HEK293 (cell line): ENCODE results near the gene PWWP2B.

Experiments
- CTCF ChIA-PET: fragments of 350-600 bp; formaldehyde crosslinking; extraction: SDS; loops from one replicate; lab custom pipeline; 2021; ENCODE audit warnings: antibody characterized with exemption; lab: Yijun Ruan, JAX
- POLR2A ChIA-PET: fragments of 300-600 bp; formaldehyde crosslinking; extraction: SDS; loops from one replicate; lab custom pipeline; 2020; ENCODE audit warnings: antibody characterized with exemption, inconsistent platforms; lab: Yijun Ruan, JAX
- H3K27ac ChIP-seq: fragments of 200-500 bp; sonication (Bioruptor generic); 2 replicates; pipeline ENCODE4 v1.5.1; 2014; ENCODE audit warnings: low read depth, low read length, control low read depth, inconsistent platforms; ENCODE audit errors: extremely low read depth
- H3K36me3 ChIP-seq, 2 experiments: fragments of 200-500 bp in 1 of 2; sonication (Bioruptor generic) in 1 of 2; 1 replicate in 1 of 2; 2 replicates in 1 of 2; pipeline ENCODE4 v1.5.1; 2014 to 2017; ENCODE audit warnings: inconsistent platforms in 2 of 2, low read length in 2 of 2; ENCODE audit not compliant: control insufficient read depth in 2 of 2, insufficient read depth in 1 of 2
- H3K4me1 ChIP-seq: fragments of 200-500 bp; sonication (Bioruptor generic); 2 replicates; pipeline ENCODE4 v1.5.1; 2014; ENCODE audit warnings: mild to moderate bottlenecking, low read length, inconsistent platforms; ENCODE audit not compliant: control insufficient read depth, insufficient read depth
- H3K4me3 ChIP-seq: 2 replicates; pipeline ENCODE4 v1.5.1; 2011; ENCODE audit warnings: low read depth, mild to moderate bottlenecking, control low read depth, low read length, moderate library complexity
- H3K9me3 ChIP-seq: fragments of 200-500 bp; sonication (Bioruptor generic); 2 replicates; pipeline ENCODE4 v1.5.1; 2014; ENCODE audit warnings: low read depth, low read length, inconsistent platforms; ENCODE audit not compliant: control insufficient read depth, insufficient read depth
- BCL11B ChIP-seq: fragments of 450-650 bp; formaldehyde crosslinking; IDR thresholded peaks from 2 replicates; pipeline ENCODE4 v1.5.1; 2016; ENCODE audit warnings: low read depth, missing biosample characterization, missing genetic modification characterization
- GLIS2 ChIP-seq: fragments of 450-650 bp; formaldehyde crosslinking; IDR thresholded peaks from 2 replicates; pipeline ENCODE4 v1.5.1; 2016; ENCODE audit warnings: missing biosample characterization, missing genetic modification characterization
- MYNN ChIP-seq: fragments of 450-650 bp; formaldehyde crosslinking; IDR thresholded peaks from 2 replicates; pipeline ENCODE4 v1.5.1; 2016; ENCODE audit warnings: missing biosample characterization, missing genetic modification characterization, borderline replicate concordance
- PRDM1 ChIP-seq: fragments of 450-650 bp; formaldehyde crosslinking; IDR thresholded peaks from 2 replicates; pipeline ENCODE4; 2016; ENCODE audit warnings: missing biosample characterization, missing genetic modification characterization
- YY2 ChIP-seq: fragments of 450-650 bp; formaldehyde crosslinking; IDR thresholded peaks from 2 replicates; pipeline ENCODE4 v1.5.1; 2016; ENCODE audit warnings: missing biosample characterization, missing genetic modification characterization
- ZBTB21 ChIP-seq: fragments of 450-650 bp; formaldehyde crosslinking; IDR thresholded peaks from 2 replicates; pipeline ENCODE4 v1.5.1; 2017; ENCODE audit warnings: missing biosample characterization, missing genetic modification characterization
- ZIC2 ChIP-seq: fragments of 450-650 bp; formaldehyde crosslinking; IDR thresholded peaks from 2 replicates; pipeline ENCODE4 v1.5.1; 2016; ENCODE audit warnings: missing biosample characterization, missing genetic modification characterization
- ZNF174 ChIP-seq: fragments of 450-650 bp; formaldehyde crosslinking; IDR thresholded peaks from 2 replicates; pipeline ENCODE4 v1.5.0; 2017; ENCODE audit warnings: missing biosample characterization, mild to moderate bottlenecking, missing genetic modification characterization
- ZNF23 ChIP-seq: fragments of 450-650 bp; formaldehyde crosslinking; IDR thresholded peaks from 2 replicates; pipeline ENCODE4 v1.5.1; 2016; ENCODE audit warnings: missing biosample characterization, missing genetic modification characterization, borderline replicate concordance
- ZNF354C ChIP-seq: fragments of 450-650 bp; formaldehyde crosslinking; IDR thresholded peaks from 2 replicates; pipeline ENCODE4 v1.5.1; 2016; ENCODE audit warnings: missing biosample characterization, missing genetic modification characterization, low read depth, borderline replicate concordance
- ZNF561 ChIP-seq: fragments of 450-650 bp; IDR thresholded peaks from 2 replicates; pipeline ENCODE4 v1.5.1; 2018; ENCODE audit warnings: missing biosample characterization, missing genetic modification characterization, borderline replicate concordance
- ZNF623 ChIP-seq: fragments of 450-650 bp; formaldehyde crosslinking; IDR thresholded peaks from 2 replicates; pipeline ENCODE4 v1.5.1; 2016; ENCODE audit warnings: missing biosample characterization, missing genetic modification characterization
- ZNF76 ChIP-seq: fragments of 450-650 bp; formaldehyde crosslinking; IDR thresholded peaks from 2 replicates; pipeline ENCODE4; 2016; ENCODE audit warnings: low read depth, missing biosample characterization, missing genetic modification characterization, borderline replicate concordance
- TF ChIP-seq, protein P1 (sequence below): fragments of 450-650 bp; formaldehyde crosslinking; IDR thresholded peaks from 2 replicates; pipeline ENCODE4 v1.5.1; 2017; ENCODE audit warnings: missing biosample characterization, missing genetic modification characterization
- TF ChIP-seq, protein P2 (sequence below): fragments of 450-650 bp; formaldehyde crosslinking; IDR thresholded peaks from 2 replicates; pipeline ENCODE4 v1.5.1; 2017; ENCODE audit warnings: missing biosample characterization, missing genetic modification characterization
- TF ChIP-seq, protein P3 (sequence below): fragments of 450-650 bp; formaldehyde crosslinking; IDR thresholded peaks from 2 replicates; pipeline ENCODE4 v1.5.1; 2016; ENCODE audit warnings: missing biosample characterization, missing genetic modification characterization

Gene PWWP2B

DNA sequence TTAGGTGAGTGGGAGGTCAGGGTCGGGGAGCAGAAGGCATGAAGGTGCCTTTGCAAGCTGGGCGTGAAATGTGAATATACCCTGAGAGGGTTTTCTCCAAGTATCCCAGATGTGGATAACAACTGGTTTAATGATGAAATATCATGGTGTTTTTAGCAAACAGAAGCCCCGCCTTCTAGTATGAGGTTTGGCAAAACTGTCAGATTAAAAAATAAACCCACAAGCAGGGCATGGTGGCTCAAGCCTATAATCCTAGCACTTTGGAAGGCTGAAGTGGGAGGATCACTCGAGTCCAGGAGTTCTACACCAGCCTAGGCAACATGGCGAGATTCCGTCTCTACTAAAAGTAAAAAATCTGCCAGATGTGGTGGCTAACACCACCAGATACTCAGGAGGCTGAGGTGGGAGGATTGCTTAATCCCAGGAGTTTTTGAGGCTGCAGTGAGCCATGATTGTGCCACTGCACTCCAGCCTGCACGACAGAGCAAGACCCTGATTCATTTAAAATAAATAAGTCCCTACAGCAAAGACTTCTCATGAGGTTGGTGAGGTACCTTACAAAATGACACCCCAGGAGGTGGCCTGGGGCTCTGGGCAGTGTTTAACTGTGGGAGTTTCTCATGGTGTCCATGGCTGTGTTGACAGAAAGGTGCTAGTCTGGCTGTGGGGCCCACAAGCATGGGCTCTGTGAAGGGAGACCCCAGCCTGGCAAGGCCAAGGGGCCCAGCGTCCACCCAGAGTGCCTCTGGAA lies 6.7 kb upstream of the PWWP2B start:
- POLR2A ChIA-PET, result no interaction called here
- H3K4me3 ChIP-seq, result no peak overlapping the region
- H3K27ac ChIP-seq, result no peak overlapping the region
- TF ChIP-seq ZBTB21 (tag by site-specific recombination) (no peak), BCL11B (no peak), ZNF174 (tag by site-specific recombination) (no peak), ZNF623 (tag by site-specific recombination) (no peak), PRDM1 (tag by site-specific recombination) (no peak), ZNF23 (tag by site-specific recombination) (no peak), ZNF76 (tag by site-specific recombination) (no peak)
- TF ChIP-seq, protein P1, sequence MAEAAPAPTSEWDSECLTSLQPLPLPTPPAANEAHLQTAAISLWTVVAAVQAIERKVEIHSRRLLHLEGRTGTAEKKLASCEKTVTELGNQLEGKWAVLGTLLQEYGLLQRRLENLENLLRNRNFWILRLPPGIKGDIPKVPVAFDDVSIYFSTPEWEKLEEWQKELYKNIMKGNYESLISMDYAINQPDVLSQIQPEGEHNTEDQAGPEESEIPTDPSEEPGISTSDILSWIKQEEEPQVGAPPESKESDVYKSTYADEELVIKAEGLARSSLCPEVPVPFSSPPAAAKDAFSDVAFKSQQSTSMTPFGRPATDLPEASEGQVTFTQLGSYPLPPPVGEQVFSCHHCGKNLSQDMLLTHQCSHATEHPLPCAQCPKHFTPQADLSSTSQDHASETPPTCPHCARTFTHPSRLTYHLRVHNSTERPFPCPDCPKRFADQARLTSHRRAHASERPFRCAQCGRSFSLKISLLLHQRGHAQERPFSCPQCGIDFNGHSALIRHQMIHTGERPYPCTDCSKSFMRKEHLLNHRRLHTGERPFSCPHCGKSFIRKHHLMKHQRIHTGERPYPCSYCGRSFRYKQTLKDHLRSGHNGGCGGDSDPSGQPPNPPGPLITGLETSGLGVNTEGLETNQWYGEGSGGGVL (tag by site-specific recombination), result no peak
- no peaks in the 10 kb centered on the region for H3K9me3 ChIP-seq
- CTCF ChIA-PET, result interaction anchor here (0.5 to 1.1 kb wide), 3 partner anchors 61 to 113 kb away, joined by 3 read pairs; no protein-coding TSS in a partner anchor
- peaks cover 3% of the 10 kb centered on the region; the same call in 1 of the 2 replicates for H3K4me1 ChIP-seq
- H3K36me3 ChIP-seq, result no peaks in the 10 kb centered on the region

DNA sequence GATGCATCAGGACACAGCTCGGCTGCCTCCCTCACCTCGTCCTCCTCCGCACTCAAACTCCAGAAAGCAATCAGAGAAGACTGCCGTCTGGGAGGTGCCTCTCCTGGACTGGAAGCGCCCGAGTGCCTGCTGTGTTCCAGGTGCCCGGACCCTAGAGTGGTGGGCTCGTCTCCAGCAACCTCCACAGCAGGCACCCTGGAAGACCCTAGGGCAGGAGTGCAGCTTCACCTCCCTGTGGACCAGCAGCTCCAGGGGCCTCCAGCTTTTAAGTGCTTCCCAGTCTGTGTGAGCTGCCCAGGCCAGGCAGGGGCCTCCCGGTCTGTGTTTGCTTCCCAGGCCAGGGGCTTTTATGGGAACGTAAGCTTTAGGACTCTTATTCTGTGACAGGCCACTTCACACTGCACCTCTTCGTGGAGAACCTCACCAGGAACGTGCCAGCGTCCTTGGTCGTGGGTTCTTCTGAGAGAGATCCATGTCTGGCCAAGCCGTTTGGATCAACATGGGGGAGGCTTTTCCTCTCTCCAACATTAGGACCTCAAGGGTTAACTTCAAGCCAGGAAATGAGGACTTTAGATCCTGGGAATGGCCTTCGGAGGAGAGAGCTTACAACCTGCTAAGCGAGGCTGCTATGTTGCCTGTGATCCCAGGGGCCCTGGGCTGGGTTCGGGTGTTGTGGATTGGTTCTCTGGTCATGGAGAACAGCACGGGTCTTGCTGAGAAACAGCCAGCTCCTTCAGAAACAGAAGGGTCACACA lies 5.9 kb upstream of the PWWP2B start:
- Histone ChIP-seq H3K9me3 (no peaks in the 10 kb centered on the region), H3K36me3 (no peaks in the 10 kb centered on the region), H3K27ac (no peak overlapping the region), H3K4me1 (peaks cover 3% of the 10 kb centered on the region; the same call in 1 of the 2 replicates)
- ChIA-PET POLR2A (interaction anchor here (0.8 kb wide), 1 partner anchor 56 kb away, joined by 3 read pairs; no protein-coding TSS in a partner anchor), CTCF (interaction anchor here (1.1 kb wide), 1 partner anchor 60 kb away, joined by 3 read pairs; no protein-coding TSS in a partner anchor)
- no peak for TF ChIP-seq ZNF354C (tag by site-specific recombination)
- peak; percentile 88 for TF ChIP-seq MYNN (tag by site-specific recombination)
- no peak for TF ChIP-seq YY2 (tag by site-specific recombination)
- TF ChIP-seq, protein P2, sequence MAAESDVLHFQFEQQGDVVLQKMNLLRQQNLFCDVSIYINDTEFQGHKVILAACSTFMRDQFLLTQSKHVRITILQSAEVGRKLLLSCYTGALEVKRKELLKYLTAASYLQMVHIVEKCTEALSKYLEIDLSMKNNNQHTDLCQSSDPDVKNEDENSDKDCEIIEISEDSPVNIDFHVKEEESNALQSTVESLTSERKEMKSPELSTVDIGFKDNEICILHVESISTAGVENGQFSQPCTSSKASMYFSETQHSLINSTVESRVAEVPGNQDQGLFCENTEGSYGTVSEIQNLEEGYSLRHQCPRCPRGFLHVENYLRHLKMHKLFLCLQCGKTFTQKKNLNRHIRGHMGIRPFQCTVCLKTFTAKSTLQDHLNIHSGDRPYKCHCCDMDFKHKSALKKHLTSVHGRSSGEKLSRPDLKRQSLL (tag by site-specific recombination), result no peak
- 0 out of 2 replicates have a peak, but pooled peaks have one; percentile 32 for TF ChIP-seq GLIS2 (tag by site-specific recombination)
- TF ChIP-seq, protein P3, sequence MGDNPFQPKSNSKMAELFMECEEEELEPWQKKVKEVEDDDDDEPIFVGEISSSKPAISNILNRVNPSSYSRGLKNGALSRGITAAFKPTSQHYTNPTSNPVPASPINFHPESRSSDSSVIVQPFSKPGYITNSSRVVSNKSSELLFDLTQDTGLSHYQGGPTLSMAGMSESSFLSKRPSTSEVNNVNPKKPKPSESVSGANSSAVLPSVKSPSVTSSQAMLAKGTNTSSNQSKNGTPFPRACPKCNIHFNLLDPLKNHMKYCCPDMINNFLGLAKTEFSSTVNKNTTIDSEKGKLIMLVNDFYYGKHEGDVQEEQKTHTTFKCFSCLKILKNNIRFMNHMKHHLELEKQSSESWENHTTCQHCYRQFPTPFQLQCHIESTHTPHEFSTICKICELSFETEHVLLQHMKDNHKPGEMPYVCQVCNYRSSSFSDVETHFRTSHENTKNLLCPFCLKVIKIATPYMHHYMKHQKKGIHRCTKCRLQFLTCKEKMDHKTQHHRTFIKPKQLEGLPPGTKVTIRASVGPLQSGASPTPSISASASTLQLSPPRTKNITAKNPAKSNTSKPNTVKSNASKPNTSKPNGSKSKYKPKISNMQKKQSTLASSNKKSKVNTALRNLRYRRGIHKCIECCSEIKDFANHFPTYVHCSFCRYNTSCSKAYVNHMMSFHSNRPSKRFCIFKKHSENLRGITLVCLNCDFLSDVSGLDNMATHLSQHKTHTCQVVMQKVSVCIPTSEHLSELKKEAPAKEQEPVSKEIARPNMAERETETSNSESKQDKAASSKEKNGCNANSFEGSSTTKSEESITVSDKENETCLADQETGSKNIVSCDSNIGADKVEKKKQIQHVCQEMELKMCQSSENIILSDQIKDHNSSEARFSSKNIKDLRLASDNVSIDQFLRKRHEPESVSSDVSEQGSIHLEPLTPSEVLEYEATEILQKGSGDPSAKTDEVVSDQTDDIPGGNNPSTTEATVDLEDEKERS (tag by site-specific recombination), result no peak
- TF ChIP-seq ZNF561 (tag by site-specific recombination), result no peak
- peak; percentile 42 for TF ChIP-seq ZIC2 (tag by site-specific recombination)
- TF ChIP-seq, all 188 proteins: peak for 3
- H3K4me3 ChIP-seq, result no peak overlapping the region
